NB4 (cell line): Measurements from ENCODE around the gene GPR21.

Experiments used
- MYC ChIP-seq: IDR thresholded peaks from 2 replicates; pipeline ENCODE4 v1.6.1; 2011; ENCODE audit warnings: low read depth, low read length
- POLR2A ChIP-seq: IDR thresholded peaks from 2 replicates; pipeline ENCODE4 v1.6.1; 2011; ENCODE audit warnings: mild to moderate bottlenecking; ENCODE audit not compliant: insufficient read length; ENCODE audit errors: extremely low read depth
- TF ChIP-seq, protein P1 (sequence below): IDR thresholded peaks from one replicate; pipeline ENCODE4 v1.5.1; 2012; ENCODE audit warnings: low read depth, low read length
- TF ChIP-seq, protein P2 (sequence below): IDR thresholded peaks from 2 replicates; pipeline ENCODE4 v1.6.1; 2011; ENCODE audit warnings: low read depth, low read length

DNA sequence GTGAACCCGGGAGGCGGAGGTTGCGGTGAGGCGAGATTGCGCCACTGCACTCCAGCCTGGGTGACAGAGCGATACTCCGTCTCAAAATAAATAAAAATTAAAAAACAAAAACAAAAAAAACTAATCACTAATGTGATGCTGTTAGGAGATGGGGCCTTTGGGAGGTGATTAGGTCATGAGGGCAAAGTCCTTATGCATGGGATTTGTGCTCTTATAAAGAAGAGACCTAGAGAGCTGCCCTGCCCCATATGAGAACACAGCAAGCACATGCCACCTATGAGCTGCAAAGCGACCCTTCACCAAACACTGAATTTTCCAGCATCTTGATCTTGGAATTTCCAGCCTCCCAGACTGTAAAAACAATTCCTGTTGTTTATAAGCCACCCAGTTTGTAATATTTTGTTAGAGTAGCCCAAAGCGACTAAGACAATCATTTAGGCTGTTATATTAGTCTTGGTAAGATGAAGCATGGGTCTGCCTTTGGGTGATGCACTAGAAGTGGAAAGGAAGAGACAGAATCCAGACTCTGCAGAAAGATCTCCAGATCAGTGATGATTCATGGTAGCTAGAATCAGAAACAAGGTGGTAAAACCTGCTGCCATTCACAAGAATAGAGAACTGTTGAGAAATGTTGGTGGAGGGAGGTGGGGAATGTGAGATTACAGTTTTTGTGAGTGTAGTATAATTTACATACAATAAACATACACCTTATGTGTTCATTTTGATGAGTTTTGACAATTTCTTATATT lies 26.2 kb downstream of the GPR21 start:
- TF ChIP-seq, protein P1, sequence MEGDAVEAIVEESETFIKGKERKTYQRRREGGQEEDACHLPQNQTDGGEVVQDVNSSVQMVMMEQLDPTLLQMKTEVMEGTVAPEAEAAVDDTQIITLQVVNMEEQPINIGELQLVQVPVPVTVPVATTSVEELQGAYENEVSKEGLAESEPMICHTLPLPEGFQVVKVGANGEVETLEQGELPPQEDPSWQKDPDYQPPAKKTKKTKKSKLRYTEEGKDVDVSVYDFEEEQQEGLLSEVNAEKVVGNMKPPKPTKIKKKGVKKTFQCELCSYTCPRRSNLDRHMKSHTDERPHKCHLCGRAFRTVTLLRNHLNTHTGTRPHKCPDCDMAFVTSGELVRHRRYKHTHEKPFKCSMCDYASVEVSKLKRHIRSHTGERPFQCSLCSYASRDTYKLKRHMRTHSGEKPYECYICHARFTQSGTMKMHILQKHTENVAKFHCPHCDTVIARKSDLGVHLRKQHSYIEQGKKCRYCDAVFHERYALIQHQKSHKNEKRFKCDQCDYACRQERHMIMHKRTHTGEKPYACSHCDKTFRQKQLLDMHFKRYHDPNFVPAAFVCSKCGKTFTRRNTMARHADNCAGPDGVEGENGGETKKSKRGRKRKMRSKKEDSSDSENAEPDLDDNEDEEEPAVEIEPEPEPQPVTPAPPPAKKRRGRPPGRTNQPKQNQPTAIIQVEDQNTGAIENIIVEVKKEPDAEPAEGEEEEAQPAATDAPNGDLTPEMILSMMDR = no peak
- TF ChIP-seq POLR2A = no peak
- TF ChIP-seq, protein P2, sequence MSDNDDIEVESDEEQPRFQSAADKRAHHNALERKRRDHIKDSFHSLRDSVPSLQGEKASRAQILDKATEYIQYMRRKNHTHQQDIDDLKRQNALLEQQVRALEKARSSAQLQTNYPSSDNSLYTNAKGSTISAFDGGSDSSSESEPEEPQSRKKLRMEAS = no peak
- TF ChIP-seq MYC = no peak
